HT1080 (cell line): ENCODE measurements around the gene SPRY4. TPM values are rescaled to one million over a fixed set of nuclear protein-coding genes. Genes with fewer than 3 reads are reported as not detected.
A peak's percentile ranks its signal among the peaks of the same experiment; 100 is the strongest.
"Not testable (repeated sequence)": the region's sequence is repeated elsewhere in the genome, so short reads cannot be mapped to it uniquely, and the experiment has no call there.

ENCODE experiments used
- DNase-seq: peaks from one replicate; pipeline ENCODE4 v3.0.0-alpha.2; 2015; ENCODE audit warnings: low read depth
- total RNA-seq: library from RNA; depleted of rRNA; stranded (reverse); fragments of >200 nt; shearing (Covaris generic); gene quantifications from 2 replicates; pipeline ENCODE4 v1.2.3, GENCODE V29; 2014

The SPRY4 gene
- total RNA-seq, 1 experiment from 2014 or later = 27.9 TPM

DNA sequence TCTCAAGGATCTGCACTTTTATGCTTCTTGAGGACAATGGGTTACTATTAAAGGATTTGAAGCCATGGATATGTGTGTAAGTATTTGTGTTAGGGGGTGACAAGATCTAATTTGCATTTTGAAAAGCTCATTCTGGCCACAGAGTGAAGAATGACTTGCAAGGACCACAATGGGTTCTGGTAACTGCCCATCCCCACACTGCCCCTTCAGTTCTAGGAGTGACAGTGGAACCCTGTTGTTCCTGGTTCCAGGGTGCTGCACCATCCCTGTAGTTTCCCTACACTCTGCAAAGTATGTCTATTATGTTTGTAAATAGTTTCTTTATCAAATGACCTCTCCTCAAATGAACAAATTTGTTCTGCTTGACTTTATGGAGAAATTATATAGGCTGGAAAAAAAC lies 9.7 kb upstream of the SPRY4 start:
- DNase-seq = no peak

DNA sequence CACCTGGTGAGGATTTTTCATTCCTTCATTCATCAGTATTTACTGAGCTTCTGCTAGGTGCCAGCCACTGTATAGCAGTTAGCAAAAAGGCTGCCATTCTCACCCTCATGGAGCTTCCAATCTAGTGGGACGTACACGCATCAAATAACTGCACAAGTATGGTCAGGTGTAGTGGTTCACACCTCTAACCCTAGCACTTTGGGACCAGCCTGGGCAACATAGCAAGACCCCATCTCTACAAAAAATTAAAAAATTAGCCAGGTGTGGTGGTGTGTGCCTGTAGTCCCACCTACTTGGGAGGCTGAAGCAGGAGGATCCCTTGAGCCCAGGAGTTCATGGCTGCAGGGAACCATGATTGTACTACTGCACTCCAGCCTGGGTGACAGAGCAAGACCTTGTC lies 8.9 kb upstream of the SPRY4 start:
- not testable (repeated sequence) for DNase-seq

DNA sequence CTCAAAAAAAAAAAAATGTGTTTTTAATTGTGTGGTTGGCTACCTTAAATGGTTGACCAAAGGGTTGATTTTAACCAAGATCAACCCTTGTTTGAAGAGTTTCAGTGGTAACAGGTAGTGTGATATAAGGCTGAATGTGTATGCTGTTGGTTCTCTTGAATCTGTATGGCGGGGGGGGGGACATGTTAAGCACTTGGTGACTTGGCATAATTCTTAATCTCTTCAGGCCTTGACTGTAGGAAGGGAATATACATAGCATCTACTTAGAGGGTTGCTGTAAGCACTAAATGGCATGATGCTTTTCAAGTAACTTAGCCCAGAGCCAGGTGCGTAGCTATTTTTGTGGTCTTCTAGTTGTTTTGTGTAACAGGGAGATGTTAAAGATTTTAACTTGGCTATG lies 5.6 kb upstream of the SPRY4 start:
- DNase-seq = no peak

DNA sequence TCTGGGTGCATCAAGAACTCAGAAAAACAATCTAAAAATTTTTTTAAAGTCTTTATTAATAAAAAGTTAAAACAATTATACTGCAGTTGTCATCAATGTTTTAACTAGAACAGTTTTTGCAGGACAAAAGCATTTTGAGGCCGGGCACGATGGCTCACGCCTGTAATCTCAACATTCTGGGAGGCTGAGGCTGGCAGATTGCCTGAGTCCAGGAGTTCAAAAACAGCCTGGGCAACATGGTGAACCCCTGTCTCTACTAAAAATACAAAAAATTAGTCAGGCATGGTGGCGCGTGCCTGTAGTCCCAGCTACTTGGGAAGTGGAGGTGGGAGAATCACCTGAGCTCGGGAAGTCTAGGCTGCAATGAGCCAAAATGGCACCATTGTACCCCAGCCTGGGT lies 5.2 kb upstream of the SPRY4 start:
- no peak for DNase-seq

DNA sequence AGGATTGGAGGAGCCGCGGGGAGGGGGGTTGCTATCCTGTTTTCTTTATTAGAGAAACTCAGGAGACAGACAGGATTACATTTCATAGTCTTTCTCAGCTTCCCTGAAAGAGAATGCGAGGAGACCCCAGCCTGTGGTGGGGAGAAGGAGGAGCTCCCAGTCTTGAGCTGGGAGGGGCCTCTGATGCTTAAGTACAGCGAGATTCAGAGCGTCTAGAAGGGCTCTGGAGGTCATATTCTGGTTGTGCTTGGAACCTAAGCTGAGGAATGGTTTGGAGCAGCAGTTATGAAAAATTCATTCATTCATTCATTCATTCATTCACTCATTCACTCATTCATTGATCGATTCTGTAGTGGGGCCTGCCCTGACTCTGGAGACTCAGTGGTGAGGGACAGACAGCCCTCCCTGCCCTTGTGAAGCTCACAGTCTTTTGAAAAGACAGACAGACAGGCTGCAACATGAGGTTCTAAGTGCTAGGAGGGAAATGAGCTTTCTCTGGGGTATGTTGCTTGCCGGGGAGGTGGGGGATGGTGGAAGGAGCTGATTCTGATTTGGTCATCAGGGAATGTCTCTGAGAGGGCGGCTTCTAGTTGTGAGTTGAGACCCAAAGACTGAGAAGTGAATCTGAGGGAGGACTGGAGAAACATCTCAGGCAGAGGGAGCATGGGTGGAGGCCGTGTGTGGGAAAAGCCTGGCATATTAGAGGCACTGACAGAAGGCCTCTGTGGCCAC lies 2.5 kb upstream of the SPRY4 start:
- DNase-seq = peak; percentile 83

DNA sequence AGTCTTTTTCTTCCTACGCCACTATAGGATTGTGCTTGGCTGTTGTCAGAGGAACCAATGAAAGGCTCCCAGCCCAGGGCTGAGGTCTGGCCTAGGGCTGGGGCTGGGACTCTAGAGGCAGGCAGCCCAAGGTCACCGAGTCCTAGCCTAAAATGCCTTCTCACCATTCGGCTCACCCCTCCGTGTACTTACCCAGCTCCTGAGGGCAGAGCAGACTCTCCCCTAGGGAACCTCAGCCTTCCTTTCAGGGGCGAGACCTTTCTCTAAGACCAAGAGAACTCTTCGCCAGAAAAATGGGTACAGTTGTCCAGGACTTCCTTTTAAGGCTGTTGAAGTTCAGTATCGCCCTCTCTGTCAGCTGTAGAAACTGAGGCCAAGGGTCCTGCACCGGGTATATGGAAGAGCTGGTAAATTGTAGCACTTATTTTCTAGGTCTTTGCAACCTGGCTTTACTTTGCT lies 1.7 kb upstream of the SPRY4 start:
- DNase-seq = no peak

DNA sequence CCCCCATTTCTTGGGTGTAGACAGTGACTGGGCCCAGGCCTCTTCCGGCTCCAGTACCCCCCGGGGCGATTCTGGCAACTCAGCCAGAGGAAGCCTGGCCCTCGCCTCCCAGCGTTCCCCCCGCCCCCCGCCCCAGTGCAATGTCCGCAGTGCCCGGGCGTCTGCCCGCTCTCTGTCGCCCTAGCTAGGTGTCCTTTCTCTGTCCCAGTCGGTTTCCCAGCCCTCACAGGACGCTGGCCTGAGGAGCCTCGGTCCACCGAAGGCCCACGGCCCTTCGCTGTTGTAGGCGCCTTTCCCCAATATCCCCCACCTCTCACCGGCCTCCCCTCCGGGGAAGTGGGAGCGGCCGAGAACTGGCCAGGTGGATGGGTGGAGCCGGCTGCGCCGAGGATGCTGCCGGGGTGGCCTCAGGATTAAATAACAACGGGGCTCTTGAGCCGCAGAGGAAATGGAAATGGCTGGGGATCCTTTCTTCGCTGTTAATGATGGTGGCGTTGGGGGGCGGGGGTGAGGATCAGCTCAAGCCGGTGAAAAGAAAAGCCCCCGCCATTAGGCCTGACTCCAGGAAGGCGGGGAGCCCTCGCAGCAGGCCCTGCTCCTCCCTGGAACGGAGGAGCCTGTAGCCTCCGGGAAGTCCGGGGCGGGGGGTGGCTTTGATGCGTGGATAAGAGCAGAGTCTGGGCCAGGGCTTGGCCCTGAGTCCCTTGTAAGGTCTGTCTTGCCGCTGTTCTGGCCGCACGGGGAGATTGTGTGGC lies 1.1 kb upstream of the SPRY4 start:
- DNase-seq = peak; percentile 90

DNA sequence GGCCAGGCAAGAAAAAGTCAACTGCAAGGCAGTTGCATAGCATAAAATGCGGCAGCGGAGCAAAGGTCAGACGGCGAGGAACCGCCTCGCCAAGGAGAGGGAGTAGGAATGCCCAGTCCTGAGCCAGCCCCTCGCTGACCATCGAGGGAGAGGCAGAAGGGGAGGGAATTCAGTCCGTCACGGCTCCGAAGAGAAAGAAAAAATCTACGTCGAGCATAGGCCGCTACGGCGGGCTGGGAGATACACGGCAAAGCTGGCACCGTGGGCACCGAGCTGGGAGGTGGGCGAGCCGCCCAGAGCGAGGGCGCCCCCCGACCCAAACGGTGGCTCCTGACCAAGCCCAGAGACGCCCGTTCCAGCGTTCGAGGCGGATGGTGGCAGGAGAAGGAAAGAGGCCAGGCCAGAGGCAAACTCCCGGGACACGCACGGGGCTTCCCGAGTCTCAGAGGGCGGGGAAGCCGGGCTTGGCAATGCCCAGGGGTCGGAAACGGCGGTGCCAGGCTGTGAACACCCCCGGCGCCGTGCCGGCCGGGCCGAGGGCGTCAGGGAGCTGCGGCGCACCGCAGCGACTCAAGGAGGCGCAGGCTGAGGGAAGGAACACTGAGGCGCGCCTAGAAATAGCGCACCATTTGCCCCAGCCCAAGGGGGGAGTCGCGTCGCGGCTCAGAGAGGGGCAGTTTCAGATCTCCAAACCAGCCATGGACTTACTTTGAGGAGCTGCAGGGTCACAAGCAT lies 518 bp downstream of the SPRY4 start:
- DNase-seq = peak; percentile 12

DNA sequence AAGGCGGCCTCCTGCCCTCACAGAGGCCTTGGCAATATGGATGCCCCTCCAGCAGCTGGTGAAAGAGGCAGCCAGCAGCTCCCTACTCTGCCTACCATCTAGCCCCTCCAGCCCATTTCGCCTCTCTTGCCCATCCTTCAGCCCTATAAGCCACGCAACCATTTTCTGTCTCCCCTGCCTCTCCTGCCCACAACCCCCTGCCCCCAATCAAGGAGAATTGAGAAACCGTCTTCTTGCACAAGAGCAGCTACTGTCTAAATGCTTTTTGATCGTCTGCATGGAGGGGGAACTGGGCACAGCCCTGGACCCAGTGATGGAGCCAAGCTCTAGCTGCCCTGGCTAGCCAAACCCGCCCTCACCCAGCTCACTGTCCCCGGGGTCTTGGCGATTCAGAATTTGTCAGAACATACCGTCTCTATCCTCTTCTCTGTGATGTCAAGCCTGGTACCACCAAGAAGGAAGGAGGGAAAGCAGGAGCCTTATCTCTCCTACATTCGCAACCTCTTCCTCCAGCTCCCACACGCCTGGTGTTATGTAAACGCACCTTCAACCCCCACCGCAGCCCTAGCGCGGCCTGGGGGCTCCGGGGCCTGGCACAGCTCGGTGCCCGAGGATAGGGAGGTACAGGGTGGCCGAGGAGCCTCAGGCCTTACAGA lies 1.2 kb downstream of the SPRY4 start:
- peak; percentile 17 for DNase-seq

DNA sequence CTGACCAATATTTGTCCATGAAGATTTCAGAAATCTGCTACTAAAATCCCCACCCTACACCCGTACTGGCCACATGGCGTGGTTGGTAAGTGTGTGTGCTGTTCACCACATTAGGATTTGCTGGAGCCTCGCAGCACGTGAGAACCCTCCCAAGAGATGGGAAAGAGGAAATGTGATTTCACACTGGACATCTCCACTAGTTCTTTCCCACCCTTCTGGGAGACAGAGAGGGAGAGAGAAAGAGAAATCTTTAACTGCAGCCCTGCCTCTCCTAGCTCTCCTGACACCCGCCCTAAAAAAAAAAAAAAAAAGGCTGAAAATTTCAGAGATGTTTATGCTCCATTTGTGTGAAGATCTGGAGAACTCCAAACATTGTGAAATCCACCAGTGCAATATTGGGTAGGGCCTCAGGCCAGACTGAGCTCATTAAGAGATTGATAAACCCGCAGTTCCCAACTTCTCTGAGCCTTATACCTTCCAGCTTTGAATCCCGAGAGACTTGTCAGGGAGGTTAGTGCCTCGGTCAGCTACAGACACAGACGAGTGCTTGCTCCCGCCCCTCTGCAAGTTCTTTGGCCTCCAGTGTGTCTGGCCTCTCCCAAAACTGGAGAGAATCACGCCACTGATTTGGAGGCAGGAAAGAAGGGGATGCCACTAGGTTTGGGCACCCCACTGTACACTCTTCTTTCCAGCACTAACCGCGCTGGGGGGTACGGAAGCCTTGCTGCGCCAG lies 1.9 kb downstream of the SPRY4 start:
- DNase-seq = peak; percentile 57

DNA sequence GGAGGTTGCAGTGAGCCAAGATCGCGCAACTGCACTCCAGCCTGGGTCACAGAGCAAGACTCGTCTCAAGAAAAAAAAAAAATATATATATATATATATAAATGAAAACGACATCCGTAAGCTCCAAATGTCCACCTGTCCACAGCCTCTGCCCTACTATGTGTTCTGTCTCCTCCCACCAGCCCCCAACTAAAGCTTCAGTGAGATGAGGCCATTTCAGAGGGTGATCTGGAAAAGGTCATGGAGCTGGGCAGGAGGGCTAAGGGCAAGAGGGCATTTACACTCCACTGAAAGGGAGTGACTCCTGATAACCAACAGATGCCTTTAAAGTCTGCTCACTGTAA lies 2.4 kb downstream of the SPRY4 start:
- DNase-seq = no peak

DNA sequence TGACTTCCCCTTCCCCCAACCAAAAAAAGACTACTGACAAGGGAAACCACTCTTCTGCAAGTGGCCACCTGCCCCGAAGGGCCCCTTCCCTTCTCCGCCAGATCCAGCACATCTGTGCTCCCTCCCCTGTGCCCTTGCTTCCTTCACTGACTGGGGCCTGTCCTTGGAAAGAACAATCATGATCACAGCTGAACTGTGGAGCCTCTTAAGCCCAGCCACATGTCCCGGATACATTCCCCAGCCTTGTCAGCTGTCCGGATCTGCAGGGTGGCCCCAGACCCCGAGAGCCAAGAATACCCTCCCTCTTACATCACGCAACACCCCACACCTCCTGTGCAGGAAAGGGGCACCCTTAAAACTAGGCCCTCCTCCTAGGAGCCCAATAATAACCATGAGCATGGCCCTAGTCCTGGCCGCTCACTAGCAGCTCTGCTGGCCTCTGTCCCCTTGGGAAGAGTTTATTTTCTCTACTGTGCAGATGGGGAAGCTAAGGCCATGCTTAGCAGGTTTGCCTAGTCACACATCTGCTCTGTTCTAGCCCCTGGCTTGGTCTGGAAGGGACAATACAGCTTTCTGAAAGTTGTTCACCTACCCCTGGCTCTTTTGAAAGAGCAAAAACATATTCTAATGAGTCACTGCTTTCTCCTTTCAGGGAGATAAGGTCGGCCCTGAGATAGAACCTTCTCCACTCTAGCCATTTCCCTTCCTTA lies 3.8 kb downstream of the SPRY4 start:
- no peak for DNase-seq

DNA sequence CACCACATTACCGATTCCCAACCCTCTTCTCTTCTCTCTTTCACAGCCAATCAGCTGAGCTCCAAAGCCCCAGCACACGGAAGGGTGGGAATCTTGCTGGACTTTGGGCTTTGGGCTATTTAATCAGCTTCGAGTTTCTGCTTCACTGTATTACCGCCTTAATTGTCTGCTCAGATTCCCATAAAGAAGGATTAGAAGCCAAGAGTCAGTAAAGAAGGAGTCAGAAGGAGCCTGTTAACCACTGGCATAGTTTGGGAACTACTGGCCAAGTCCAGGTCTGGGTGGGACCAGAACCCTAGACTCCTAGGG lies 4.4 kb downstream of the SPRY4 start:
- DNase-seq = no peak

DNA sequence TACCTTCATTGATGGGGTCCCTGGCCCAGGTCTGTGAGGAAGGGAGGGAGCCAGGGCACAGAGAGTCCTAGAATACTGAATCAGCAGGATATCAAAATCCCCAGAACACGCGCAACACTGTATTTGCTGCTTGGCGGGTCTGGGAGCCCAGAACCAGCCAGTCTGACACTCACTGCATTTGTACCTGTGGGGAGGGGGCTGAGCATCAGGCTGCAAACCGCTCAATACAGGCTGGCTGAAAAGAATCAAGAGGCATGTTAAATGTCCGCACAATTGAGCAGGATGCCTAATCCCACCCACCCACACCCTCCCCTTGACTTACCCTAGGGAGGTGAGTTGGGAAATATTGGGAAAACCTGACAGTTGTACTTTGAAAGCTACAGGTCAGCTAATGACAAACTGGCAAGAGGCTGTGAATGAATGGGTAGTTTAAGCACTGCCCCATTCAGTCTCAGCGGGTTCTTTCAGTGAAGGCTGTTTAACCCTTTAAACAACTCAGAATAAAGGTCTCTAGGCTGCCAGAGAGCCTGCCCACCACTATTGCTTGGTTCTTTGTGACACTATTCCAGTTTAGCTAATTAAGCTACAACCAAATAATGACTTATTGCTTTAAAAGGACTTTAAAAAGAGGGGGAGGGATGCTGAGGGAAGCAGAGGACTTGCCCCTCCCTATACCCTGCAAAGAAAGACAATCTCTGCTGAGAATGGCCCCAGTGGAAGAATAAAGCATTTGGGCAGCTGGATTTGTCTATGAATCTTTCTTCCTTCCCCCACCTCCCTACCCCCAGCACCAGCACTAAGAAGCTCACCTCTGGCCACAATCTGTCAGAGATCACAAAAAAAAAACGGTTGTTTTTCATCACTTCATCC lies 5.0 kb downstream of the SPRY4 start:
- no peak for DNase-seq

DNA sequence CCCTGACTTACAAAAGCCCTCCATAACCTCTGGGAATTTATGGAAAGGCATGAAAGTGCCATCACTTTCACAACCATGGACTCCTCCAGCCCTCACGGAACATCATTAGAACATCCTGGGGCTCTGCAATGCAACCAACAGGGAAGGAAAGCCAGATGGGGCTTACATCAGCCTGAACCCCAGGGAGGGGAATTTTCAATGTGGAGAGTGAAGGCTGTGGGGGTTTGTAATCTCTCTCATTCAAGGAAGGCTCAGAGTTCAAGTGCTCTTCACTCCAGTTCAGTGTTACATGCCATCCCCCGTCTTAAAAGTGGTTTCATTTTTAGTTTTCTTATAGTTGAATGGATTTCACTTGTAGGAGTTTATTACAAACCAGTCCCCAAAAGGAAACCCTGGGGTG lies 5.7 kb downstream of the SPRY4 start:
- no peak for DNase-seq

DNA sequence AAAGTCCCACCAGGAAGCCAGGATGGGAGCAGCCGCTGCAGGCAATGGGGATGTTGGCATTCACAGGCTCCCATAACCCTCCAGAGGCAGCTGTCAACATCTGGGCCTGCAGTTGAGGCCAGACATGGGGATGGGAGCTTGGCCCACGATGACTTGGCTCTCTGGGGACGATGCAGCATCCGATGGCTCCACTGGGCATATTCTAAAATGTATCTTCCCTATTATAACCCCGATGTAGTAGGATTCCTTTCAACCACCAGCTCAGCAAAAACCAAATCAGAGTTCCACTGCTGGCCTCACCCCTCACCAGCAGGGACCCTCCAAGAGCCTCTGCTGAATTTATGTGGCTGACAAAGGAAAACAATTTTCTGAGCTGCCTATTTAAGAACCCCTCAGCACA lies 7.1 kb downstream of the SPRY4 start:
- no peak for DNase-seq

DNA sequence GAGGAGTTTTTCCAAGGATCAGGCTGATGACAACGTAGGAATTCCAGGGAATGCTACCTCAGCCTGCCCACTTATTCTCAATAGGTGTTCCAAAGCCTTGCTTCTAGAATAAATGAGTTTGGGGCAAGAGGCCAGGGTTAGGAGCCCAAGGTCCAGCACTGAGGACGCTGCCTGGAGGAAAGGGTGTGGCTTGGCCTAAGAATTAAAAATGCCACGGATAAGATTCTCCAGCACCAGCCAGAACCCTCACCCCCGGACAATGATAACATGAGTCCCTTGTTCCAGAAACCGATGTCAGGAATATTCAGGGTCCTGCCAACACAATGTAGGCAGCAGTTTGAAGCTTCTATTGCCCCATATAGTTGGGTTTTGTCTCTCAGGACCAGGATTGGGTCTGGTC lies 7.6 kb downstream of the SPRY4 start:
- no peak for DNase-seq

DNA sequence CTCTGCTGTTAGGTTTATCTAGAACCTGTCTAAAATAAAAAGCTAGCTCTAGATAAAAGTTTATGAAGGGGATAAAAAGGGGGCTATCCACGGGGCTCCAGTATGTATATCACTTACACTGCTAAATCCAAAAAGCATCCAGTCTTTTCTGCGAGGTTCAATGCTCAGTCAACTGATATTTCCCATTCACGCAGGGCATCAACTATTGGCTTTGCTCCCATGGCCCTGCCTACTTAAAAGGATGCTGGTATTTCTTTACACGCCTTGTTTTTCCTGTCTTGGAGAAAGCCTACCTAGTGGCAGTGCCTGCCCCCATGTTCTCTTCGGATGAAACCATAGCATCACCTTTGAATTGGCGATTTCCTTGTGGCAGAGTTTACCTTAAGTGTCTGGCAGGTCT lies 8.1 kb downstream of the SPRY4 start:
- DNase-seq = no peak

DNA sequence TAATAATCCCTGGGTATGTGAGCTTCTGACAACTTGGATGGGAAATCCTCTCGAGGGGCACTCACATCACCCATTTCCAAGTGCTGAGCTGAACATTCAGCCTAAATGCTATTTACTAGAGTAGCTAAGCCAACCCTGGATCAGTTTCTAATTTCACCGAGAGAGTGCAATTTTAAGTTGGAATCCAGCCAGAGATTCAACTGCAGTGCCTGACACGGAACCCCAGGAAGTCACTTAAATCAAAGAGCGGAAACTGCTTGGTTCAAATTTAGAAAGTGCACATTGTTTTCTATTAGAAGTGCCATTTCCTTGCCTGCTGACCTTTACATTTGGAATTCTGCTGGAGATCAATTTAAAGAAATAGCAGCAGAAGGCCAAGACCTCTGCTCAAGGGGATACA lies 8.8 kb downstream of the SPRY4 start:
- DNase-seq = no peak
